Thoracic aorta (tissue), 2 donors: Measurements from ENCODE around the gene BLMH. TPM values are rescaled to one million over a fixed set of nuclear protein-coding genes. Genes with fewer than 3 reads are reported as not detected.

ENCODE experiments used
- ATAC-seq: fragments of 150-250 bp; one replicate; pipeline ENCODE4 v1.8.0; 2017; ENCODE audit warnings: low read depth; ENCODE audit not compliant: insufficient number of reproducible peaks, low FRiP score
- DNase-seq: peaks from one replicate; pipeline ENCODE4 v3.0.0-alpha.2; 2020; ENCODE audit warnings: low spot score
- H3K27ac ChIP-seq, 2 donors: fragments of 200-600 bp; sonication (generic); 1 replicate in 1 of 2; 2 replicates in 1 of 2; pipeline ENCODE4 v1.5.1; 2016; ENCODE audit warnings: mild to moderate bottlenecking in 2 of 2, moderate library complexity in 2 of 2
- H3K27me3 ChIP-seq: fragments of 200-600 bp; sonication (generic); replicated peaks from 2 replicates; pipeline ENCODE4 v1.6.0; 2016; ENCODE audit warnings: mild to moderate bottlenecking; ENCODE audit not compliant: insufficient read depth
- H3K36me3 ChIP-seq: fragments of 200-600 bp; sonication (generic); one replicate; pipeline ENCODE4 v1.5.1; 2016
- H3K4me1 ChIP-seq, 2 donors: fragments of 200-600 bp; sonication (generic); 1 replicate in 1 of 2; 2 replicates in 1 of 2; pipeline versions ENCODE4 v1.5.1 to v1.6.0; 2016; ENCODE audit warnings: low read depth in 2 of 2, mild to moderate bottlenecking in 1 of 2; ENCODE audit not compliant: control insufficient read depth in 1 of 2
- H3K4me3 ChIP-seq: fragments of 200-600 bp; sonication (generic); 2 replicates; pipeline ENCODE4 v1.5.1; 2016; ENCODE audit warnings: mild to moderate bottlenecking
- H3K9me3 ChIP-seq: fragments of 200-600 bp; sonication (generic); 2 replicates; pipeline ENCODE4 v1.5.1; 2016
- total RNA-seq, 2 donors: library from RNA; depleted of rRNA; stranded (reverse); fragments of >200 nt; gene quantifications; one replicate each; pipeline versions ENCODE4 v1.1.0 to v1.2.3, GENCODE V29; 2016
- TF ChIP-seq, protein P1 (sequence below): fragments of 200-600 bp; sonication (generic); IDR thresholded peaks from one replicate; pipeline ENCODE4 v1.5.1; 2019; ENCODE audit warnings: antibody characterized with exemption

The BLMH gene
- total RNA-seq, 2 donors from 2014 or later: 21.5 to 34.6 TPM

DNA sequence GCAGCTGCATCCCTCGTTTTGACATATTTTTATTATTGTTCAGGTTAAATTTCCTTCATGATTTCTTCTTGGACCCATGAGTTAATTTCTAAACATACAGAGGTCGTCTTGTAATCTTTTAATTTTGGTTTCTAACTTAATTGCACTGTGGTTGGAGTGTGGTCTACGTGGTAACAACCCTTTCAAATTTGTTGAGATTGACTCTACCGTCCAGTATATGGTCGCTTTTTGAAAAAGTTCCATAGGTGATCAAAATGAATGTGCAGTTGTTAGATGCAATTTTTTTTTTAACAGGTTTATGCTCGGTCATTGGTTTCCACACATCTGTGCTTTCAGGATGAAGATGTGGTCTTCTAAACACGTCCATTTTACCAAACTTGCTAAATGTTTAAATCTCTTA lies 45.3 kb downstream of the BLMH start:
- H3K4me1 ChIP-seq: peaks cover 0 to 6% of the 10 kb centered on the region in 2 donors
- TF ChIP-seq, protein P1, sequence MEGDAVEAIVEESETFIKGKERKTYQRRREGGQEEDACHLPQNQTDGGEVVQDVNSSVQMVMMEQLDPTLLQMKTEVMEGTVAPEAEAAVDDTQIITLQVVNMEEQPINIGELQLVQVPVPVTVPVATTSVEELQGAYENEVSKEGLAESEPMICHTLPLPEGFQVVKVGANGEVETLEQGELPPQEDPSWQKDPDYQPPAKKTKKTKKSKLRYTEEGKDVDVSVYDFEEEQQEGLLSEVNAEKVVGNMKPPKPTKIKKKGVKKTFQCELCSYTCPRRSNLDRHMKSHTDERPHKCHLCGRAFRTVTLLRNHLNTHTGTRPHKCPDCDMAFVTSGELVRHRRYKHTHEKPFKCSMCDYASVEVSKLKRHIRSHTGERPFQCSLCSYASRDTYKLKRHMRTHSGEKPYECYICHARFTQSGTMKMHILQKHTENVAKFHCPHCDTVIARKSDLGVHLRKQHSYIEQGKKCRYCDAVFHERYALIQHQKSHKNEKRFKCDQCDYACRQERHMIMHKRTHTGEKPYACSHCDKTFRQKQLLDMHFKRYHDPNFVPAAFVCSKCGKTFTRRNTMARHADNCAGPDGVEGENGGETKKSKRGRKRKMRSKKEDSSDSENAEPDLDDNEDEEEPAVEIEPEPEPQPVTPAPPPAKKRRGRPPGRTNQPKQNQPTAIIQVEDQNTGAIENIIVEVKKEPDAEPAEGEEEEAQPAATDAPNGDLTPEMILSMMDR: no peak
- no peaks in the 10 kb centered on the region for H3K9me3 ChIP-seq
- H3K4me3 ChIP-seq: no peak overlapping the region
- H3K27me3 ChIP-seq: no peaks in the 10 kb centered on the region
- H3K36me3 ChIP-seq: peaks cover 14% of the 10 kb centered on the region
- DNase-seq: no peak
- no peak overlapping the region for H3K27ac ChIP-seq
- ATAC-seq: no peak

DNA sequence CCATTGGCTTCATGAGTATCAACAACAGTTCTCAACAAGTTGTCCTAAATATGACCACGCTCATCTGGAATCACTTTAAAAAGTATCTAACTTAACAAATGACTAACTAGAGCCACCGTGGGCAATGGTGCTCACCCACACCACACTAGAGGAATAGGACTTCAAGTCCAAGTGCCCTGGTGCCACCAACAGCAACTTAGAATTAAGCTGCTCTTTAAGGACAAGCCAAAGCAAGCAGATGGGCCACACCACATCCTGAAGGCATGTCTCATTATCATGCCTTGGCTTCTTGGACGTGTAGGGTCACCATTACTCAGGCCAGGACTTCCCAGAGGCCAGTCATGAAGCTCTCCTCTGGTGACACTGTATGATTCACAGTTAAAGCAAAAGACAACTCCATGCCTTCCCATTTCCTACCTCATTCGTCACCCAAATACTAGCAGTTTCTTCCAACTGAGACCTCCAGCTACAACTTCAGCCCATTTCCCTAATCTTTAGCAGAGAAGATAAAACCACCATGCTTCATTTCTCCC lies 46.8 kb downstream of the BLMH start:
- Histone ChIP-seq H3K4me1 (peaks cover 0 to 6% of the 10 kb centered on the region in 2 donors), H3K27me3 (no peaks in the 10 kb centered on the region), H3K9me3 (no peaks in the 10 kb centered on the region), H3K4me3 (no peak overlapping the region), H3K36me3 (peaks cover 14% of the 10 kb centered on the region), H3K27ac (no peak overlapping the region)
- DNase-seq: no peak
- TF ChIP-seq, protein P1: no peak
- ATAC-seq: no peak

DNA sequence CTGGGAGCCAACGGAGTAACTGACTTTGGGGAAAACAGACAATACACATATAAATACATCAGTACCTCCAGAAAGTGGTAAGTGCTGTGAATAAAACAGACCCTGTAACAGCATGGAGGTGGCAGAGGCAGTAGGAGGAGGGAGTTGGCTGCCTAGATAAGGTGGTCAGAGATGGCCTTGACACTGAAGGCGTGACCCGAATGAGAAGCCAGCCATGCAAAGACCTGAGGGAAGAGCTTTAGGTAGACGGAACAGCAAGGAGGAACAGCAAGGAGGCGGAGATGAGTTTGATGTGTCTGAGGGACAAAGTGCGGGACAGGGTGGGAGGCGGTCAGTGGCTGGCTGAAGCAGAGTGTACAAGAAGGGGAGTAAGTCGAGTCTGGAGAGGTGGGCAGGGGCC lies 48.2 kb downstream of the BLMH start:
- Histone ChIP-seq H3K9me3 (no peaks in the 10 kb centered on the region), H3K4me1 (peaks cover 0 to under 1% of the 10 kb centered on the region in 2 donors), H3K36me3 (peaks cover 12% of the 10 kb centered on the region), H3K27ac (no peak overlapping the region), H3K4me3 (no peak overlapping the region), H3K27me3 (peaks cover 1% of the 10 kb centered on the region)
- TF ChIP-seq, protein P1: no peak
- ATAC-seq (no peak), DNase-seq (no peak)

DNA sequence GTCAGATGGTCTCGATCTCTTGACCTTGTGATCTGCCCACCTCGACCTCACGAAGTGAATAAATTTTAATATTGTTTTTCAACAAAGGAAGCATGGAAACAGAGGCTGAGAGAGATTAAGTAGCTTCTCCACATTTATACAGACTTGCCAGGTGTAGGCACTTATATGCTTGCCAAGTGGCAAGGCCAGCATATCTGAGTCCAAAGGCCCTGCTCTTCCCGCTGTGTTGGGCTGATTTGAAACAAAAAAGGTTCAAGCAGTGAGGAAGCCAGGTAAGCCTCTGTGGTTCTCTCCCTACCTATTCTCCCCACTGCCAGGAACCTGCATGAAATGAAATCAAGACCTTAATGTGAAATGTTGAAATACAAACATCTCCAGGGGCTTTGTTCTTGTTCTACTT lies 48.7 kb downstream of the BLMH start:
- H3K4me3 ChIP-seq: no peak overlapping the region
- H3K27me3 ChIP-seq: peaks cover 3% of the 10 kb centered on the region
- TF ChIP-seq, protein P1: no peak

DNA sequence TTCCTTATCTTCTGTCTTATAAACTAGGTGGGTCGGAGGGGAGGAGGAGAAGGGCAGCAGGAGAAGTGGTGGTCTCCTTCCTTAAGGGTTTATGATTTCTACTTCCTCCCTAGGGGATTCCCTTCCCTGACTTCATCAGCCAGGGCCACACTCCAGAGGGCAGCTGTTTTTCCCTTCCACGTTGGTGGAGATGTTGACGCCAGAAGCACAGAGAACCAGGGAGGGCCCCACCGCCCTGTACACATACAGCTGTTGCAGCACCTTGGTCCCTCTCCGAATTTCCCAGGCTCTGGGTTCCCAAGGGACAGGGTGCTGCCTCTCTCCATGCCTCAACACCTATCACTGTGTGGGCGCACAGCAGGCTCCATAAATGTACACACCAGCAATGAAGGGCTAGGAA lies 50.7 kb downstream of the BLMH start:
- TF ChIP-seq, protein P1: no peak
- Histone ChIP-seq H3K27ac (no peak overlapping the region), H3K4me3 (no peak overlapping the region), H3K27me3 (peaks cover 3% of the 10 kb centered on the region), H3K4me1 (peaks cover 7 to 21% of the 10 kb centered on the region in 2 donors), H3K9me3 (no peaks in the 10 kb centered on the region), H3K36me3 (peaks cover 2% of the 10 kb centered on the region)
- ATAC-seq (no peak), DNase-seq (no peak)

More for the DNA sequence above, 48.7 kb downstream of the BLMH start:
- no peak overlapping the region for H3K27ac ChIP-seq
- ATAC-seq (no peak), DNase-seq (no peak)
- no peaks in the 10 kb centered on the region for H3K9me3 ChIP-seq
- peaks cover 6% of the 10 kb centered on the region for H3K36me3 ChIP-seq
- peaks cover 0 to 5% of the 10 kb centered on the region in 2 donors for H3K4me1 ChIP-seq
